Skeletal muscle cell (primary cell): ENCODE measurements around the gene KCTD20.

Experiments
- DNase-seq: peaks from one replicate; pipeline ENCODE4 v3.0.0-alpha.2; 2010; ENCODE audit warnings: low read depth
- H3K4me3 ChIP-seq: 2 replicates; pipeline ENCODE4 v1.5.1; 2011; ENCODE audit warnings: low read depth, mild to moderate bottlenecking, control low read depth, low read length, moderate library complexity

KCTD20 gene

GRCh38 chr6:36489426-36489825, 46.6 kb downstream of the KCTD20 start:
- no peak overlapping the region for H3K4me3 ChIP-seq
- no peak for DNase-seq

GRCh38 chr6:36491378-36491965, 48.7 kb downstream of the KCTD20 start:
- DNase-seq: no peak

GRCh38 chr6:36492092-36492491, 49.3 kb downstream of the KCTD20 start:
- H3K4me3 ChIP-seq: no peak overlapping the region
- DNase-seq: no peak

More at GRCh38 chr6:36491378-36491965, 48.7 kb downstream of the KCTD20 start:
- no peak overlapping the region for H3K4me3 ChIP-seq

- H3K4me3 ChIP-seq: no peak overlapping the region
- no peak for DNase-seq
Measured at GRCh38 chr6:36492621-36493020, 49.8 kb downstream of the KCTD20 start.

- DNase-seq: no peak
- no peak overlapping the region for H3K4me3 ChIP-seq
Measured at GRCh38 chr6:36493319-36493718, 50.5 kb downstream of the KCTD20 start.

- H3K4me3 ChIP-seq: no peak overlapping the region
- DNase-seq: no peak
Measured at GRCh38 chr6:36493859-36494258, 51.1 kb downstream of the KCTD20 start.

- DNase-seq: no peak
- no peak overlapping the region for H3K4me3 ChIP-seq
Measured at GRCh38 chr6:36495086-36495485, 52.3 kb downstream of the KCTD20 start.

GRCh38 chr6:36499918-36500317, 57.1 kb downstream of the KCTD20 start:
- no peak overlapping the region for H3K4me3 ChIP-seq
- DNase-seq: no peak

- H3K4me3 ChIP-seq: no peak overlapping the region
- DNase-seq: no peak
Measured at GRCh38 chr6:36501686-36502085, 58.9 kb downstream of the KCTD20 start.

- DNase-seq: no peak
- H3K4me3 ChIP-seq: no peak overlapping the region
Measured at GRCh38 chr6:36504181-36504580, 61.4 kb downstream of the KCTD20 start.

GRCh38 chr6:36504982-36505381, 62.2 kb downstream of the KCTD20 start:
- peak; percentile 44 for DNase-seq
- H3K4me3 ChIP-seq: no peak overlapping the region

- H3K4me3 ChIP-seq: no peak overlapping the region
- DNase-seq: no peak
Measured at GRCh38 chr6:36505744-36506534, 63.1 kb downstream of the KCTD20 start.

GRCh38 chr6:36506611-36507010, 63.8 kb downstream of the KCTD20 start:
- no peak for DNase-seq
- H3K4me3 ChIP-seq: no peak overlapping the region

- DNase-seq: no peak
- H3K4me3 ChIP-seq: no peak overlapping the region
Measured at GRCh38 chr6:36508532-36508931, 65.7 kb downstream of the KCTD20 start.

- DNase-seq: no peak
- no peak overlapping the region for H3K4me3 ChIP-seq
Measured at GRCh38 chr6:36510365-36510764, 67.6 kb downstream of the KCTD20 start.

GRCh38 chr6:36514554-36515456, 72.0 kb downstream of the KCTD20 start:
- no peak overlapping the region for H3K4me3 ChIP-seq
- no peak for DNase-seq

- H3K4me3 ChIP-seq: no peak overlapping the region
- DNase-seq: no peak
Measured at GRCh38 chr6:36515844-36516243, 73.0 kb downstream of the KCTD20 start.

- no peak overlapping the region for H3K4me3 ChIP-seq
- DNase-seq: no peak
Measured at GRCh38 chr6:36516559-36516958, 73.8 kb downstream of the KCTD20 start.

GRCh38 chr6:36516988-36517387, 74.2 kb downstream of the KCTD20 start:
- H3K4me3 ChIP-seq: no peak overlapping the region
- no peak for DNase-seq

GRCh38 chr6:36517408-36517807, 74.6 kb downstream of the KCTD20 start:
- DNase-seq: no peak
- H3K4me3 ChIP-seq: no peak overlapping the region
